ENCODE measurements around the gene POMGNT2. TPM values are rescaled to one million over a fixed set of nuclear protein-coding genes. Genes with fewer than 3 reads are reported as not detected.

The POMGNT2 gene
- total and polyA plus RNA-seq, 2 of the 8 experiments (the other 6 are each of a cell fraction or from before 2014, with no cell fraction given) = 13.6 to 35.7 TPM

DNA sequence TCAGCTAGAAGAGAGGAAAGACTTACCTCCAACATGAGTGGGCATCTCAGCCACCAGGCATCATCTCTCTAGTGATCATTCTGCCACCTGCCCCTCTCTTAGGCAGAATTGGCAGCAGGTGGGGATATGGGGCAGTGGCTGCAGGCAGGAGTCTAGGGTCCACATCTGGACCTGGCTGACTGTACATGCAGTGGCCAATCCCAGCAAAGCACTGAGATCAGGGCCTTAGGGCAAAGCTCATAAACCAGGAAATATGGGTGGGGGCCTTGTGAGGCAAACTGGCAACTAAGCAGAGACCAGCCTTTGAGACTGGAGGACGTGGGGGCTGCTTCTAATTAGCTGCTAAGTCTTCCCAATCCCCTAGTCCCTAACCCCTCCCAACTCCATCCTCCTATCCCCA, 12.9 kb downstream of the POMGNT2 start:
- no peaks in the 10 kb centered on the region for H3K4me1 ChIP-seq (replicated peaks in 1 of 4; ENCODE audit: control insufficient read depth in 3 of 4, insufficient read depth in 4 of 4, low read length in 3 of 4)
- no peak overlapping the region for H2BK12ac ChIP-seq (ENCODE audit: low read depth, low read length)
- no peak overlapping the region for H3K4me3 ChIP-seq (ENCODE audit: extremely low read depth in 1 of 4, insufficient read depth in 2 of 4, low read depth in 3 of 4, low read length in 4 of 4)
- H3K23ac ChIP-seq (ENCODE audit: insufficient read length) = no peak overlapping the region
- ChIA-PET CTCF (ENCODE audit: partially characterized antibody) (interaction anchor here (0.7 to 1.0 kb wide), 2 partner anchors 16 to 131 kb away, joined by 3 read pairs; no protein-coding TSS in a partner anchor), POLR2A (ENCODE audit: partially characterized antibody) (interaction anchor here (0.6 kb wide), 1 partner anchor 135 kb away, joined by 3 read pairs; no protein-coding TSS in a partner anchor)
- H2BK15ac ChIP-seq (ENCODE audit: low read length) = no peak overlapping the region
- no peak overlapping the region for H2BK5ac ChIP-seq (ENCODE audit: low read depth, low read length)
- no peak overlapping the region for H2BK20ac ChIP-seq (ENCODE audit: low read length)
- no peak overlapping the region for H3K4me2 ChIP-seq (ENCODE audit: insufficient read depth in 1 of 2, low read depth in 2 of 2, low read length in 2 of 2)
- H3K4ac ChIP-seq (replicated peaks; ENCODE audit: insufficient read length, low read depth, low read length) = no peak overlapping the region
- H4K5ac ChIP-seq (ENCODE audit: insufficient read length, low read depth, low read length) = no peak overlapping the region
- H3K27ac ChIP-seq (ENCODE audit: low read depth, low read length) = no peak overlapping the region
- no peak overlapping the region for H2BK120ac ChIP-seq (replicated peaks; ENCODE audit: low read depth, low read length)
- H2AK5ac ChIP-seq (ENCODE audit: low read depth, low read length) = no peak overlapping the region
- no peak overlapping the region for H2AFZ ChIP-seq (ENCODE audit: low read length)
- H3K14ac ChIP-seq (ENCODE audit: insufficient read length) = no peak overlapping the region
- no peak for FAIRE-seq
- no peaks in the 10 kb centered on the region; the same call in none of the 2 replicates for H3K79me1 ChIP-seq (ENCODE audit: low read depth, low read length)
- 67% methylated on average over 1 of the region's 1 CpG; no CpG with 5 or more reads in 1 of the 2 experiments for WGBS, 2 experiments (ENCODE audit: extremely low coverage in 1 of 2, insufficient coverage in 1 of 2, insufficient read length in 1 of 2, insufficient replicate concordance in 2 of 2, low coverage in 1 of 2, low lambda C conversion rate in 2 of 2, missing lambda C conversion rate in 1 of 2)
- peaks cover 0 to 4% of the 10 kb centered on the region in 2 experiments for H4K20me1 ChIP-seq (replicated peaks in 1 of 2; ENCODE audit: control insufficient read depth in 1 of 2, insufficient read depth in 2 of 2, low read length in 2 of 2)
- H3K36me3 ChIP-seq (ENCODE audit: control insufficient read depth in 2 of 4, insufficient read depth in 4 of 4, low read length in 3 of 4) = no peaks in the 10 kb centered on the region
- H4K8ac ChIP-seq (ENCODE audit: extremely low read depth, insufficient read depth, low read length) = no peak overlapping the region
- no peak overlapping the region for H3K56ac ChIP-seq (replicated peaks; ENCODE audit: insufficient read length, low read depth, low read length)
- no peaks in the 10 kb centered on the region for H3K27me3 ChIP-seq (replicated peaks in 1 of 4; ENCODE audit: control insufficient read depth in 3 of 4, extremely low read depth in 1 of 4, insufficient read depth in 3 of 4, low read length in 3 of 4)
- no peak overlapping the region for H4K91ac ChIP-seq (replicated peaks; ENCODE audit: insufficient read length, low read length)
- no peak for DNase-seq (ENCODE audit: low read depth in 1 of 2, low spot score in 2 of 2)
- no peak overlapping the region for H3K18ac ChIP-seq (ENCODE audit: extremely low read depth, low read length)
- no peaks in the 10 kb centered on the region for H3K23me2 ChIP-seq (ENCODE audit: low read depth, low read length)
- H3K9me3 ChIP-seq (ENCODE audit: insufficient read depth in 2 of 2, low read depth in 1 of 2, low read length in 1 of 2) = no peaks in the 10 kb centered on the region
- no peak overlapping the region for H3K9ac ChIP-seq (replicated peaks in 1 of 4; ENCODE audit: extremely low read depth in 1 of 4, low read depth in 3 of 4, low read length in 3 of 4)
- no peaks in the 10 kb centered on the region for H3K79me2 ChIP-seq (ENCODE audit: control insufficient read depth in 1 of 2, insufficient read depth in 2 of 2, low read length in 2 of 2)
- TF ChIP-seq TCF12 (IDR thresholded peaks at IDR 0.05; ENCODE audit: low read depth, low read length) = no peak
- TF ChIP-seq, protein P1, sequence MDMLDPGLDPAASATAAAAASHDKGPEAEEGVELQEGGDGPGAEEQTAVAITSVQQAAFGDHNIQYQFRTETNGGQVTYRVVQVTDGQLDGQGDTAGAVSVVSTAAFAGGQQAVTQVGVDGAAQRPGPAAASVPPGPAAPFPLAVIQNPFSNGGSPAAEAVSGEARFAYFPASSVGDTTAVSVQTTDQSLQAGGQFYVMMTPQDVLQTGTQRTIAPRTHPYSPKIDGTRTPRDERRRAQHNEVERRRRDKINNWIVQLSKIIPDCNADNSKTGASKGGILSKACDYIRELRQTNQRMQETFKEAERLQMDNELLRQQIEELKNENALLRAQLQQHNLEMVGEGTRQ (IDR thresholded peaks at IDR 0.05; ENCODE audit: low read length) = no peak
